HepG2 (cell line): Measurements from ENCODE around the gene CD151. TPM values are rescaled to one million over a fixed set of nuclear protein-coding genes. Genes with fewer than 3 reads are reported as not detected.

Experiments
- AKAP8 ChIP-seq: sonication (generic); formaldehyde crosslinking; IDR thresholded peaks from 2 replicates; pipeline ENCODE4 v1.5.1; 2020; ENCODE audit warnings: mild to moderate bottlenecking, missing genetic modification reagents
- HDAC1 ChIP-seq: sonication (generic); formaldehyde crosslinking; IDR thresholded peaks from 2 replicates; pipeline ENCODE4 v1.5.1; 2020; ENCODE audit warnings: mild to moderate bottlenecking, missing genetic modification reagents
- IKZF4 ChIP-seq: sonication (generic); formaldehyde crosslinking; IDR thresholded peaks from 2 replicates; pipeline ENCODE4 v1.5.1; 2020; ENCODE audit warnings: borderline replicate concordance, mild to moderate bottlenecking, low read depth, missing genetic modification reagents; ENCODE audit errors: not compliant biosample characterization
- MATR3 ChIP-seq: sonication (generic); formaldehyde crosslinking; IDR thresholded peaks from 2 replicates; pipeline ENCODE4 v1.4.0; 2020; ENCODE audit warnings: missing genetic modification reagents
- MTA1 ChIP-seq: sonication (generic); formaldehyde crosslinking; IDR thresholded peaks from 2 replicates; pipeline ENCODE4 v1.4.0; 2020; ENCODE audit warnings: missing genetic modification reagents, mild to moderate bottlenecking, borderline replicate concordance
- NAIF1 ChIP-seq: sonication (generic); formaldehyde crosslinking; IDR thresholded peaks from 2 replicates; pipeline ENCODE4 v1.5.0; 2020; ENCODE audit warnings: mild to moderate bottlenecking, missing genetic modification reagents, borderline replicate concordance
- POLR2A ChIP-seq, 2 experiments: IDR thresholded peaks; 2 replicates each; pipeline ENCODE4 v1.6.1; 2011; ENCODE audit warnings: low read depth in 2 of 2, low read length in 2 of 2, mild to moderate bottlenecking in 1 of 2, moderate library complexity in 1 of 2; ENCODE audit not compliant: insufficient read depth in 1 of 2
- SAFB2 ChIP-seq: sonication (generic); formaldehyde crosslinking; IDR thresholded peaks from 2 replicates; pipeline ENCODE4 v1.5.1; 2020; ENCODE audit warnings: missing genetic modification reagents, low read depth, mild to moderate bottlenecking, borderline replicate concordance
- YEATS2 ChIP-seq: sonication (generic); formaldehyde crosslinking; IDR thresholded peaks from 2 replicates; pipeline ENCODE4 v1.4.0; 2020; ENCODE audit warnings: missing genetic modification reagents, borderline replicate concordance
- ZNF432 ChIP-seq: sonication (generic); formaldehyde crosslinking; IDR thresholded peaks from 2 replicates; pipeline ENCODE4 v1.5.0; 2020; ENCODE audit warnings: missing genetic modification reagents, mild to moderate bottlenecking, borderline replicate concordance
- ZNF501 ChIP-seq: sonication (generic); formaldehyde crosslinking; IDR thresholded peaks from 2 replicates; pipeline ENCODE4 v1.5.1; 2020; ENCODE audit warnings: mild to moderate bottlenecking, moderate library complexity, missing genetic modification reagents
- ZNF670 ChIP-seq: sonication (generic); formaldehyde crosslinking; IDR thresholded peaks from 2 replicates; pipeline ENCODE4 v1.8.0; 2022; ENCODE audit warnings: mild to moderate bottlenecking, missing genetic modification reagents, borderline replicate concordance
- ZNF775 ChIP-seq: sonication (generic); formaldehyde crosslinking; IDR thresholded peaks from 2 replicates; pipeline ENCODE4 v1.4.0; 2020; ENCODE audit warnings: missing genetic modification reagents, mild to moderate bottlenecking, moderate library complexity, borderline replicate concordance
- polyA plus RNA-seq, 8 experiments: library from polyadenylated mRNA; depleted of rRNA in 3 of 8; stranded (reverse) in 7 of 8; unstranded in 1 of 8; fragments of >200 nt; fragmentation: Illumina TruSeq in 4 of 8; extraction: Trizol in 4 of 8; gene quantifications; 2 replicates each; pipeline versions ENCODE4 v1.2.1 to v1.2.3, GENCODE V29; 2011 to 2016; ENCODE audit warnings: low read depth in 4 of 8, missing spikeins in 1 of 8, mixed read lengths in 1 of 8; ENCODE audit not compliant: insufficient read depth in 1 of 8
- total RNA-seq, 5 experiments: library from RNA; depleted of rRNA; stranded (reverse); fragments of >200 nt; fragmentation: Illumina TruSeq; extraction: Trizol; gene quantifications; 2 replicates each; pipeline ENCODE4 v1.2.3, GENCODE V29; 2016; ENCODE audit warnings: low read depth in 1 of 5
- TF ChIP-seq, protein P1 (sequence below): sonication (generic); formaldehyde crosslinking; conservative IDR thresholded peaks from 2 replicates; pipeline ENCODE4 v1.4.0; 2020; ENCODE audit warnings: missing genetic modification reagents
- TF ChIP-seq, protein P2 (sequence below): sonication (generic); formaldehyde crosslinking; IDR thresholded peaks from 2 replicates; pipeline ENCODE4 v1.4.0; 2020; ENCODE audit warnings: mild to moderate bottlenecking, low read depth, missing genetic modification reagents
- TF ChIP-seq, protein P3 (sequence below): IDR thresholded peaks from 2 replicates; pipeline ENCODE4 v1.6.1; 2016; ENCODE audit warnings: mild to moderate bottlenecking
- TF ChIP-seq, protein P4 (sequence below): fragments of 450-650 bp; IDR thresholded peaks from 2 replicates; pipeline ENCODE4 v1.6.1; 2016
- TF ChIP-seq, protein P5 (sequence below): sonication (generic); formaldehyde crosslinking; IDR thresholded peaks from 2 replicates; pipeline ENCODE4 v1.4.0; 2020; ENCODE audit warnings: missing genetic modification reagents, low read depth, mild to moderate bottlenecking, borderline replicate concordance
- TF ChIP-seq, protein P6 (sequence below): sonication (generic); formaldehyde crosslinking; IDR thresholded peaks from 2 replicates; pipeline ENCODE4 v1.8.1; 2023; ENCODE audit warnings: missing genetic modification reagents, mild to moderate bottlenecking, borderline replicate concordance

Gene CD151
- total and polyA plus RNA-seq, 2 of the 13 experiments (the other 11 are each of a cell fraction or from before 2014, with no cell fraction given), result 125 to 197 TPM

DNA sequence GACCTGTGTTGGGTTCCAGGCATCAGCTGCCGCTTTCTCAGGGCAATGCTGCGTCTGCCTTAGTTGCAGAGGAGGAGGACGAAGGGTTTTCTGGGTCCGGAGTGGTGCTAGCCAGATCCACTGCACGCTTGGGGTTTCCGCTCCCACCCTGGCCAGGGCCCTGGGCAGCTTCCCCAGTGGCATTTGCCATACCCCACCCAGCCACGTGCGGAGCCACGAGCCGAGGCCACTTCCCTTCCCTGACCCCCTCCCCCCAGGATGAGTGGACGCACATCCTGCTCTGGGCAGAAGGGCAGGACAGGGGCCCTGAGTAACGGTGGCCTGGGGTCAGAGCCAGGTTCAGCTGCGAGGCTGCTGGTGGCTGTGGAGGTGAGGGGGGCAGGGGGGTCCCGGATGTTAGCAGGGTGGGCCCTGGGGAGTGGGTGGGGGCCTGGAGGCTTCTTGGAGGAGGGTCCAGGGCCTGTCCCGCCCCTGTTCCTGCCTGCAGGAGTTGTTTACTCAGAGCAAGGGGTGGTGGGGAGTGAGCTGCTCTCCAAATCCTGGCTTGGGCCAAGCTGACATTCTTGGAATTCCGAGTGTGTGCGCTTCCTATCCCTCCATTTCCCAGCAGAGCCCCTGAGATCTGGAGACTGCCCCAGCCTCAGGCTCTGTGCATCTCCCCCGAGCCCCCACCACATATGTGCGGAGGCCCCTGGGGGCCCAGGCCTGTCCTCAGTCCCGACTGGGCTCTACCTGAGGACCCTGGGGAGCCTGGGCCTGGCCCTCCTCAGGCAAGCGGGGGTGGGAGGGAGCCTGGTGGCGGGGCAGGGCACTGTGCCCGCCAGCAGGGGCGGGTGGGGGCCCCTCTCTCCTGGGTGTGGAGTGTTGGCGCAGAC is 11.3 kb downstream of the CD151 start (continued):
- TF ChIP-seq HDAC1 (CRISPR knock-in tag), result peak; percentile 94
- peak; percentile 76 for TF ChIP-seq SAFB2 (CRISPR knock-in tag)
- no peak for TF ChIP-seq MATR3 (CRISPR knock-in tag)
- no peak for TF ChIP-seq ZNF501 (CRISPR knock-in tag)
- no peak for TF ChIP-seq ZNF775 (CRISPR knock-in tag)
- peak; percentile 64 for TF ChIP-seq IKZF4 (CRISPR knock-in tag)
- TF ChIP-seq YEATS2 (CRISPR knock-in tag), result peak; percentile 74; the same call in 1 of the 2 replicates
- TF ChIP-seq, protein P1, sequence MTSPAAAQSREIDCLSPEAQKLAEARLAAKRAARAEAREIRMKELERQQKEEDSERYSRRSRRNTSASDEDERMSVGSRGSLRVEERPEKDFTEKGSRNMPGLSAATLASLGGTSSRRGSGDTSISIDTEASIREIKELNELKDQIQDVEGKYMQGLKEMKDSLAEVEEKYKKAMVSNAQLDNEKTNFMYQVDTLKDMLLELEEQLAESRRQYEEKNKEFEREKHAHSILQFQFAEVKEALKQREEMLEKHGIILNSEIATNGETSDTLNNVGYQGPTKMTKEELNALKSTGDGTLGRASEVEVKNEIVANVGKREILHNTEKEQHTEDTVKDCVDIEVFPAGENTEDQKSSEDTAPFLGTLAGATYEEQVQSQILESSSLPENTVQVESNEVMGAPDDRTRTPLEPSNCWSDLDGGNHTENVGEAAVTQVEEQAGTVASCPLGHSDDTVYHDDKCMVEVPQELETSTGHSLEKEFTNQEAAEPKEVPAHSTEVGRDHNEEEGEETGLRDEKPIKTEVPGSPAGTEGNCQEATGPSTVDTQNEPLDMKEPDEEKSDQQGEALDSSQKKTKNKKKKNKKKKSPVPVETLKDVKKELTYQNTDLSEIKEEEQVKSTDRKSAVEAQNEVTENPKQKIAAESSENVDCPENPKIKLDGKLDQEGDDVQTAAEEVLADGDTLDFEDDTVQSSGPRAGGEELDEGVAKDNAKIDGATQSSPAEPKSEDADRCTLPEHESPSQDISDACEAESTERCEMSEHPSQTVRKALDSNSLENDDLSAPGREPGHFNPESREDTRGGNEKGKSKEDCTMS (CRISPR knock-in tag), result no peak
- no peak for TF ChIP-seq ZNF670 (CRISPR knock-in tag)
- peak; percentile 96; the same call in 1 of the 2 replicates for TF ChIP-seq AKAP8 (CRISPR knock-in tag)
- no peak for TF ChIP-seq ZNF432 (CRISPR knock-in tag)
- peak in 1 of 2 experiments; percentile 39; a peak in 1 of 4 replicates for TF ChIP-seq POLR2A (IDR thresholded peaks at IDR 0.05; ENCODE audit: insufficient read depth in 1 of 2, low read depth in 2 of 2, low read length in 2 of 2)
- TF ChIP-seq NAIF1 (CRISPR knock-in tag), result peak; percentile 44; the same call in 1 of the 2 replicates
- TF ChIP-seq, protein P2, sequence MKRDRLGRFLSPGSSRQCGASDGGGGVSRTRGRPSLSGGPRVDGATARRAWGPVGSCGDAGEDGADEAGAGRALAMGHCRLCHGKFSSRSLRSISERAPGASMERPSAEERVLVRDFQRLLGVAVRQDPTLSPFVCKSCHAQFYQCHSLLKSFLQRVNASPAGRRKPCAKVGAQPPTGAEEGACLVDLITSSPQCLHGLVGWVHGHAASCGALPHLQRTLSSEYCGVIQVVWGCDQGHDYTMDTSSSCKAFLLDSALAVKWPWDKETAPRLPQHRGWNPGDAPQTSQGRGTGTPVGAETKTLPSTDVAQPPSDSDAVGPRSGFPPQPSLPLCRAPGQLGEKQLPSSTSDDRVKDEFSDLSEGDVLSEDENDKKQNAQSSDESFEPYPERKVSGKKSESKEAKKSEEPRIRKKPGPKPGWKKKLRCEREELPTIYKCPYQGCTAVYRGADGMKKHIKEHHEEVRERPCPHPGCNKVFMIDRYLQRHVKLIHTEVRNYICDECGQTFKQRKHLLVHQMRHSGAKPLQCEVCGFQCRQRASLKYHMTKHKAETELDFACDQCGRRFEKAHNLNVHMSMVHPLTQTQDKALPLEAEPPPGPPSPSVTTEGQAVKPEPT (CRISPR knock-in tag), result peak; percentile 68; the same call in 1 of the 2 replicates
- TF ChIP-seq MTA1, result peak; percentile 86; the same call in 1 of the 2 replicates
- TF ChIP-seq, protein P3, sequence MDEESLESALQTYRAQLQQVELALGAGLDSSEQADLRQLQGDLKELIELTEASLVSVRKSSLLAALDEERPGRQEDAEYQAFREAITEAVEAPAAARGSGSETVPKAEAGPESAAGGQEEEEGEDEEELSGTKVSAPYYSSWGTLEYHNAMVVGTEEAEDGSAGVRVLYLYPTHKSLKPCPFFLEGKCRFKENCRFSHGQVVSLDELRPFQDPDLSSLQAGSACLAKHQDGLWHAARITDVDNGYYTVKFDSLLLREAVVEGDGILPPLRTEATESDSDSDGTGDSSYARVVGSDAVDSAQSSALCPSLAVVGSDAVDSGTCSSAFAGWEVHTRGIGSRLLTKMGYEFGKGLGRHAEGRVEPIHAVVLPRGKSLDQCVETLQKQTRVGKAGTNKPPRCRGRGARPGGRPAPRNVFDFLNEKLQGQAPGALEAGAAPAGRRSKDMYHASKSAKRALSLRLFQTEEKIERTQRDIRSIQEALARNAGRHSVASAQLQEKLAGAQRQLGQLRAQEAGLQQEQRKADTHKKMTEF, result peak; percentile 53; the same call in 1 of the 2 replicates
- TF ChIP-seq, protein P4, sequence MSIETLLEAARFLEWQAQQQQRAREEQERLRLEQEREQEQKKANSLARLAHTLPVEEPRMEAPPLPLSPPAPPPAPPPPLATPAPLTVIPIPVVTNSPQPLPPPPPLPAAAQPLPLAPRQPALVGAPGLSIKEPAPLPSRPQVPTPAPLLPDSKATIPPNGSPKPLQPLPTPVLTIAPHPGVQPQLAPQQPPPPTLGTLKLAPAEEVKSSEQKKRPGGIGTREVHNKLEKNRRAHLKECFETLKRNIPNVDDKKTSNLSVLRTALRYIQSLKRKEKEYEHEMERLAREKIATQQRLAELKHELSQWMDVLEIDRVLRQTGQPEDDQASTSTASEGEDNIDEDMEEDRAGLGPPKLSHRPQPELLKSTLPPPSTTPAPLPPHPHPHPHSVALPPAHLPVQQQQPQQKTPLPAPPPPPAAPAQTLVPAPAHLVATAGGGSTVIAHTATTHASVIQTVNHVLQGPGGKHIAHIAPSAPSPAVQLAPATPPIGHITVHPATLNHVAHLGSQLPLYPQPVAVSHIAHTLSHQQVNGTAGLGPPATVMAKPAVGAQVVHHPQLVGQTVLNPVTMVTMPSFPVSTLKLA, result peak; percentile 59
- TF ChIP-seq, protein P5, sequence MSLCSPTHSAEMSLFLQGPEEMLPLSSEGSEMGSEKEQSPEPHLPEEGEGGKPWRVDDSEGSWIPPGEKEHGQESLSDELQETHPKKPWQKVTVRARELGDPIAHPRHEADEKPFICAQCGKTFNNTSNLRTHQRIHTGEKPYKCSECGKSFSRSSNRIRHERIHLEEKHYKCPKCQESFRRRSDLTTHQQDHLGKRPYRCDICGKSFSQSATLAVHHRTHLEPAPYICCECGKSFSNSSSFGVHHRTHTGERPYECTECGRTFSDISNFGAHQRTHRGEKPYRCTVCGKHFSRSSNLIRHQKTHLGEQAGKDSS (CRISPR knock-in tag), result peak; percentile 73; the same call in 1 of the 2 replicates
- TF ChIP-seq, protein P6, sequence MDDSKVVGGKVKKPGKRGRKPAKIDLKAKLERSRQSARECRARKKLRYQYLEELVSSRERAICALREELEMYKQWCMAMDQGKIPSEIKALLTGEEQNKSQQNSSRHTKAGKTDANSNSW (CRISPR knock-in tag), result peak; percentile 18; the same call in 1 of the 2 replicates
